Daoy (cell line): Measurements from ENCODE around the gene TOM1L2. TPM values are rescaled to one million over a fixed set of nuclear protein-coding genes. Genes with fewer than 3 reads are reported as not detected.

Source experiments
- DNase-seq: peaks from one replicate; pipeline ENCODE4 v3.0.0-alpha.2; 2015; ENCODE audit warnings: low read depth
- total RNA-seq: library from RNA; depleted of rRNA; stranded (reverse); fragments of >200 nt; shearing (Covaris generic); gene quantifications from 2 replicates; pipeline ENCODE4 v1.2.3, GENCODE V29; 2014

TOM1L2 gene
- total RNA-seq, 1 experiment from 2014 or later: 14.9 TPM

DNA sequence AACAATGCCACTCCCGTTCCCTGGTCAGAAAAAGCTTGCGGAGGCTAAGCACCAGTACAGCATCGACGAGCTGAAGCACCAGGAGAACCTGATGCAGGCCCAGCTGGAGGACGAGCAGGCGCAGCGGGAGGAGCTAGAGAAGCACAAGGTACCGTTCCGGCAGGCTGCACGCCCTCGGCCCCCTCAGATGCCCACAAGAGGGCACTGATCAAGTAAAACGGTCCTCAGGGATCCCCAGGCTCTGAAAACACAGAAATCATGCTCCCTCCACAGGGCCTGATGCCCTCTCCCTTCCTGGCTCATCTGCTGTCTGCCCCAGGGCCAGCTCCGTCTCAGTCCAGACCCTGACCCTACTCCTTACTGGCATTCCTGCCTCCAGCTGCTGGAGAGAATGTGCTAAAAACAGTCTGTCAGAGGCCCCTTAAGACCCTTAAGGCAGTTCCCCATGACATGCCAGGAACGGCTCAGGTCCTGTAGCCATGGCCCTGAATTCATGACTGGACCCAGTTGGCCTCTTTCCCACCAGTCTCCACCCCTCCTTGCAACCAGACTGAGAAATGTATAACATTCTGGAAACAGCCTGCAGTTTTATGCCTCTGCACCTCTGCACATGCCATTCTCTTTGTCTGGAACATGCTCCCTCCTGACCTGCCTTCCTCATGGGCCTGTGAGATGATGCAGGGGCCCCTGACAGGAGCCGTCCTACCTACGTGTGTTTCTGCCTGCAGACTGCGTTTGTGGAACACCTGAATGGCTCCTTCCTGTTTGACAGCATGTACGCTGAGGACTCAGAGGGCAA, 22.3 kb upstream of the TOM1L2 start:
- DNase-seq: peak; percentile 40

DNA sequence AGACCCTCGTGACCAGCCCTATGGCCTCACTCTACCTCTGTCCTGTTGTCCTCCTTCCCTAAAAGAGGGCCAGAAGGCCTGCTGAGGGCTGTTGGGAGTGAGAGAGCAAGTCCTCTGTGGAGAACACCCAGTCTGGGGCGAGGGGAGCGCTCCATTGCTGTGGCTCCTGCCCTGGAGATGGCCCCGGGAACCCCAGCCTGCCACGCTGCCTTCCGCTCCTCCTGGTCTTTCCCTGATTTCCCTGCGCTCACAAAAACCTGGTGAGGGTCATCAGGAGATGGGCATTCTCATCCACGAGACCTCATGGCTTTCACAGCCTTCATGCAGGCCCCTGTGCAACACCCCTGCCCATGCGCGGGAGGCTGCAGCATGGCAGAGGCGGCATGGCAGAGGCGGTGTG, 21.7 kb upstream of the TOM1L2 start:
- DNase-seq: no peak

DNA sequence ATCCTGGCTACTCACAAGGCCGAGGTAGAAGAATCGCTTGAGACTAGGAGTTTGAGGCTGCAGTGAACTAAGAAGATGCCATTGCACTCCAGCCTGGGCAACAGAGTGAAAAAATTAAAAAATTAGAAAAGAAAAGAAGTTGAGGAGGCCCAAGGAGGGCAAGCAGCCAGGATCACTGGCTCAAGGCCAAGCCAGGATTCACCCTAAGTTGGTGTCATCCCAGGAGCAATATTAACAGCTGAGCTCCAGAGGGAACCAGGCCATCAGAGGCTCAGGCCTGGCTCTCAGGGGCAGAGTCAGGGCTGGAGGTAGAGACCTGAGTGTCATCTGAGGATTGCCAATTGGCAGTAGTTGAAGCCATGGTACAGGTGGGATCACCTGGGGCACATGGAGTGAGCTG, 21.2 kb upstream of the TOM1L2 start:
- DNase-seq: no peak

DNA sequence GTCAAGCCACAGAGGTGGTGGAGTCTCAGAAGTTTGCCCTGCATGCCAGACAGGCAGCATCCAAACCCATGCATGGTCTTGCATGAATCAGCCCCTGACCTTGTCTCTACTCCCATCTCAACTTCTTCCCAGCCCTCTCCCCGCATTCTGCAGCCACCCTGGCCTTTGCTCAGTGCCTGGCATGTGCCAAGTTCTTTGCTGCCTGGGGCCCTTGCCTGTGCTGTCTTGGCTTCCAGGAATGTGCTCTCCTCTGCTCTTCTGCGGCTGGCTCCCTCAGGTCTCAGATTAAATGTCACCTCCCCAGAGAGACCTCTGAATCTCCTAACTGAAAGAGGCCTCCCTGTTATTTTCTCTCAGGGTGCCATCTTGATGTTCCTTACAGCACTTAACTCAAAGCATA, 18.1 kb upstream of the TOM1L2 start:
- DNase-seq: peak; percentile 65

DNA sequence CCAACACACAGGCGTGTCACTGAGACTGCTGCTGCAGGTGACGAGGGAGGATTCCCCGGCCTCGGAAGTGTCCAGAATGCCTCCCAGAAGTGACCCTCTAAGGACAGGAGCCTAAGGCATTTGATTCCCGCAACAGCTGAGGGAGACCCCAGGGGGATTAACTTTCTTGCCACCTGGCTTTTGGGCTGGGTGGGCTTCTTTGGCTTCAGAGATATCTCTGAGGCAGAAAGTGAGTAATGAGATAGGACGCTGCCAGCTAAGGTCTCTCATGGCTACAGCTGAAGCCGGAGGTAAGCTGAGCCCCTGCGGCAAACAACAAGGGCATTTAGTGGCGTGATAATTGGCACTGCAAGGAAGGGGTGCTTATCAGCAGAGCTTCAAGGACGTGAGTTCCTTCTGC, 17.4 kb upstream of the TOM1L2 start:
- DNase-seq: no peak

DNA sequence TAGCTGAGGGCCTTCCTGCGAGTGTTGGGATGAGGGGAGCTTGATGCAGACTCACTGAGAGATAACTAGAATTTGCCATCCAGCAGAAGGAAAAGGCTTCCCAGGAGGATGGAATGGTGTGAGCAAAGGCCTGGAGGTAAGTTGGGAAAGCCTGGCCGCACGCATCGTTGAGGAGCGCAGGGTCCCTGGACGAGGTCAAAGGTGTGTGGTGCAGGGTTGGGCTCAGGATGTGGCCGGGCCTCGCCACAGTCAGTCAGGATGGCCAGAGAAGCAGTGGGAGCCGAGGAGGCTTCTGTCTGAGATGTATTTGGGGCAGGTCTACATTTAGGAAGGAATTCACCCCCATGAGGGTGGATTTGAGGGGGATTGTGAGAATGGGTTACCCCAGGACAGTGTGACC, 16.9 kb upstream of the TOM1L2 start:
- no peak for DNase-seq

DNA sequence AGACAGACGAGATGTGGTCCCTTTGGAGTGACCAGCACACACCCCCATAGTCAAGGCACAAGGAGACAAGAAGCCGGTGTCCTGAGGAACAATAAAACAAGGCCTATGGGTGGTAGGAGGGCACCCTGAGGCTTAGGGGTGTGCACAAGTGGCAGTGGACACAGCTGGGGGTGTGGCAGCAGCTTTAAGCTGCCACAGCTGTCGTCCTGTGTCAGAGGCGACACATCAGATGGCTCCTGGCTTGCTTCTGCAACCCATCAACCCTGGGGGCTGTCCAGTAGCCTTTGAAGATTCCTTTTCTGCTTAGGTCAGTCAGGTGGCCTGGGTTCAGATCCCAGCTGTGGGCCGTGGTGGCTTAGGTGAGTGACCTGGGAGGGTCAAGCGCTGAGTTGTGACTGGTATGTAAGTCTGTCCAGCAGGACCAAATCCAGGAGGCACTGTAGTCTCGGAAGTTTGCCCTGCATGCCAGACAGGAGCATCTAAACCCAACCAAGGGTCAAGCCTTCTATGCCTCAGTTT, 16.3 kb upstream of the TOM1L2 start:
- DNase-seq: no peak

DNA sequence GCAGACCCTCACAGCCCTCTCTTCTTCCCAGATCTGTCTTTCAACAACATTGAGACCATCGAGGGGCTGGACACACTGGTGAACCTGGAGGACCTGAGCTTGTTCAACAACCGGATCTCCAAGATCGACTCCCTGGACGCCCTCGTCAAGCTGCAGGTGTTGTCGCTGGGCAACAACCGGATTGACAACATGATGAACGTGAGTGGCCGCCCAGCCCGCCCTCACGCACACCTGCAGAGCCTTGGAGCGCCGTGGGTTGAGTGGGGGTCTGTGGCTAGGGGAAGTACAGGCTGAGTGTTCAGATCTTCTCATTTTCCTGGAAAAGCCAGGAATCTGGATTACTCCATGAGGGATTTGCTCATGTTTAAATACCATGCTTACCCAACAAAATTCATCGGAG, 15.7 kb upstream of the TOM1L2 start:
- DNase-seq: no peak

DNA sequence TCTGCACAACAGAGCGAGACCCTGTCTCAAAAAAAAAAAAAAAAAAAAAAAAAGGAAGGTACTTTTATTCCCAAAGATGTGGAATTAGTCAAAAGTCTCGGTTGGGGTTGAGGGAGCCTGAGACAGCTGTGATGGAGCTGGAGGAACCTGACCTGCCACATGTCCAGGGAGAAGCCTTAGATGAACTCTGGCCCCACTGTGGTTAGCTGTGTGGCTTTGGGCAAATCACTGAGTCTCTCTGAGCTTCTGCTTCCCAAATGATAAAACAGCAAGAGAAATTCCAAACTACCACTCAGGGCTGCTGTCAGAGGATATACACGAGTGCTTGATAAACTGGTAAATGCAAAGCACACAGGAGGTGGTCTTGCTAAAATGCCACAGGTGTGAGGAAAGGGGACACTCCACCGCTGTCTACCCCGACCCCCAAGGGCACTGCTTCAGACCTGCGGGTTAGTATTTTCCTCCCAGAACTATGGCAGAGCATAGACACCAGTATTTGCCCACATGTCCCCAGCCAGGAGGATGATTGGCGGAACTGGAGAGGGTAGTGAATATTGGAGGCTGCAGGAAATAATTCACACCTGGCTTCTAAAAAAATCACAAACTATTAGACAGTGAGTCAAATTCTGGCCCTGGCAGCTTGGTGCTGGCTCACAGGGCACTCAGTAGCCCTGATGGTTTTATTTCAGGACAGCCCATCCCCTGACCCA, 15.1 kb upstream of the TOM1L2 start:
- DNase-seq: no peak

DNA sequence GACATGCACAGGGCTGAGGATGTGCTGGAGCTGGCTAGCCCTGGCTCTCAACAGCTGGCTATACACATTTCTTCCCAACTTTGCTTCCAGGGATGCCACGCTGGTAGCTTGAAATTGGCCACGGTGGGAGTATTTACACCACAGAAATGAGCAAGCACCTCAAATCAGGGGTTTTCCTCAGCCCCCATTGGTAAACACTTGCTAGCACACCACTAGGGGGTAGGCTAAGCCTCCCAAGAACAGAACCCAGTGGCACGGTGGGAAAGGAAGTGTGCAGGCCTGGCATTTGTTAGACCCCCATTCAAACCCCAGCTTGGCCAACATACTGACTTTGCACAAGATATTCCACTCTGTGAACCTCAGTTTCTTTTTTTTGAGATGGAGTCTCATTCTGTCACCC, 13.4 kb upstream of the TOM1L2 start:
- DNase-seq: no peak

DNA sequence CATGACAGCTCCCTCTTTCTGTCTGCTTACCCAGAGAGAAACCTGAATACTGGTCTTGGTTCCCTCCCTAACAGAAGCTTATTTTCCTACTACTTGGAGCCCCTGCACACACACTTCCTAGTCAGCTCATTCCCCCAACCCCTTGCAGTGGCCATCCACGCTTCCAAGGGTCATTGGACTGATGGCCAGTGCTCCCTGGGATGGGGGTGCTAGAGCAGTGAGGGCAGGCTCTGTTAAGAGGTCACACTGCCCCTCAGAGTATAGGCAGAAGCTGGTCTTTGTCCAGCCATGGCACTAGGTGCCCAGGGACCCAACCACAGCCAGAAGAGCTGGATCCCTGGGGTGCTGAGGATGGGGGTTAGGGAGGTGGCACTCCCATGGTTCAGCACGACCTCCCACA, 13.0 kb upstream of the TOM1L2 start:
- DNase-seq: no peak

DNA sequence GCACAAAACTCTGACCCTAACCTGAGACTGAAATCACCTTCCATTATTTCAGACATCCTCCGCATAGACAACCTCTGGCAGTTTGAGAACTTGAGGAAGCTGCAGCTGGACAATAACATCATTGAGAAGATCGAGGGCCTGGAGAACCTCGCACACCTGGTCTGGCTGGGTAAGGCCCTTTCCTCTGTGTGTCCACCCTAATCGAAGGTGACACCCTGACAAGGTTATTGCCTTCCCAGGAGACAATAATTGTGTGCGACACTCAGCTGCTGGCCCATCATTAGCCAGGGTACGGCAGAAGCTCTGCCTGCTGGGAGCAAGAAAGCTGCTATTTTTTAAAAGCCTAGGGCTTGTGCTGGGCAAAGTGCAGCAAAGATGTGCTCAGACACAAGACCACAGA, 11.6 kb upstream of the TOM1L2 start:
- DNase-seq: no peak

DNA sequence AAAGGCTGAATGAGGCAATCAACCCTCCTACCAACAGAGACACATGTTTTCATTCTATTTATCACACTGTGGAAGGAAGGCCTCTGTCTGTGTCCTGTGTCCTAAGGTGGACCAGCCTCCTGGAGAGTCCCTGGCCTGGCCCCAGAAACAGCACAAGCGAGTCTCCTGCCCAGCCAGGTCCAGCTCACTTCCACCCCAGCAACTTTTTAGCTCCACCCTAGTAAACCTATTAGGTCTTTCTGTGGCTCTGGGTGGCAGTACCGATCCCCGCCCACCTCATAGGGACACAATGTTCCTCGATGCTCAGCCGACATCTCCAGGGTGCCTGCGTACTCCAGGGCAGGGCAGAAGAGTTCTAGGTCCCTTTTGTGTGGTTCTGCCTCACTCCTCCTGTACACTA, 11.2 kb upstream of the TOM1L2 start:
- no peak for DNase-seq

DNA sequence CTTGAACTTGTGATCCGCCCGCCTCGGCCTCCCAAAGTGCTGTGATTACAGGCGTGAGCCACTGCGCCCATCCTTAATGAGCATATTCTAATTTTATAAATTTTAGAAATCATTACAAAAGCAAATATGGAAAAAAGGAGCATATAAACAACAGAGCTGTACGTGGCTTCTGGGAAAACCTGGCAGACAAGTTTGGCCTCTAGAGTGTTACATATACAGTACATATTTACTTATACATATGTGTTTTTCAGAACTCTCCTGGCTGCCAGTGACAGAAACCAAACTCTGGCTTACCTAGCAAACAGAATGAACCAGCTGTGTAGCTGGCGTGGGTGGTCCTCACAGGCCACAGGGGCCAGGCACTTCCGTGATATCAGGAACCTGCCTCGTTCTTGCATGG, 10.6 kb upstream of the TOM1L2 start:
- no peak for DNase-seq

DNA sequence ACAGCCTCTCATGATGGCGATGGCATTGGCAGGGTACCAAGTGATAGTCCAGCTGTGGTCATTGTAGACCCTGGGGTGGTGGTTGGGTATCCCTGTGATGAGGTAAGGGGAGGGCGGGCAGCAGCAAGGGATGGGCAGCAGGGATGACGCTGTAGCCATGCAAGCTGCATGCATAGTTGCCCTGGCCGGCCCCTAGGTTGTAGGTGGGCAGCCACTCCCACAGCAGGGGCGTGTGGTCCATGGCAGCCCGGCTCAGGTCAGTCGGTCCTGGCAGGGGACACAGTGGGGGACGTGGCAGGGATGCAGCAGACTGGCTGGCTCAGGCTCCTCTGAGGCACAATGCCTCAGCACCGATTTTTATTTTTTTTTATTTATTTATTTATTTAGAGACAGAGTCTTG, 9.1 kb upstream of the TOM1L2 start:
- DNase-seq: no peak

DNA sequence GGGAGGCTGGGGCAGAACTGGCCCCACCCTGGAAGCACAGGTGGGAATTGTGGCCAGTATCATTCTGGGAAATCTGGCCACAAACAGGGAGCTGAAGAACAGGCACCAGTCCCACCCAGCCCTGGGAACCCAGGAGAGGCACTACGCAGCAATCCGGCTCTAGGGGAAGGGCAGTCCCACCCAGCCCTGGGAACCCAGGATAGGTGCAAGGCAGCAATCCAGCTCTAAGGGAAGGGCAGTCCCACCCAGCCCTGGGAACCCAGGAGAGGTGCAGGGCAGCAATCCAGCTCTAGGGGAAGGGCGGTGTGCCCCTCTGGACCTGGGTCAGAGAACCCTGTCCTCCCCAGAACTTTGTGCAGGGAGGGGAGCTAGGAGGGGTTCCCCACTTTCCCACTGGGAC, 7.6 kb upstream of the TOM1L2 start:
- no peak for DNase-seq

DNA sequence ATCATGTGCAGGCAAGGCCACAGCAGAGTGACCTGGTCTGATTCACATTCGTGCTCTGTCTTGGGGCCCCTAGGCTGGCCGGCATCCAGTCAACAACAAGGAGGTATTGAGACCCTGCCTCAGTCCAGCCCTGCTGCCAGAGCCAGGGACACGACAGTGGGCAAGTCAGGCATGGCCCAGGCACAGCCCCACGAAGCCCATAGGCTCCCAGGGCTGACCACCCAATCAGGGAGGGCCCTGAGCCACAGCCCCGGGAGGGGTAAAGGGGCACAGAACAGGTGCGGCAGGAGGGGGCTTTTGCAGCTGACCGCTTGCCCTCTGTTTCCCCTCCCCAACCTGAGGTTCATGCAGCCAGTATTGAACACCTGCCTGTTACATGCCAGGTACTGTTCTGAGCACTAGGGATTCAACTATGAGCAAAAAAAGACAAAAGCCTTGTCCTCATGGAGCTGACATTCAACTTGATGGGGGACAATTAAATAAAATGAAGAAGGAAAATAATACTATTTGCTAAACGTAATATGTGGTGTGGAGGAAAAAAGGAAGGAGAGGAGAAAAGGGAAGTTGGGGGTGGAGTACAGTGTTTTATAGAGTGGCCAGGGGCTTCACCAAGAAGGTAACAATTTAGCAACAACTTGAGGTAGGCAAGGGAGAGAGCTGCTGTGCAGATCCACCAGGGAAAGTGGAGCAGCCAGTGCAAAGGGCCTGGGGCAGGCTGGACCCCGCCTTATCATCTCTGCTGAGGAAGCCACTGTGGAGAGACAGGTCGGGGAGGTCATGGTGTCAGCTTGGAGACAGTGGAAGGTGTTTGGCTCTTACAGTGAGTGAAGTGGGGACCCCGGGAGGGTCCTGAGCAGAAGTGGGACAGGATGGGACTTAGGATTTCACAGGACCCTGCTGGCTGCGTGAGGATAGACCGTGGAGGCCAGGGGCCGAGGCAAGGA, 6.6 kb upstream of the TOM1L2 start:
- DNase-seq: no peak

DNA sequence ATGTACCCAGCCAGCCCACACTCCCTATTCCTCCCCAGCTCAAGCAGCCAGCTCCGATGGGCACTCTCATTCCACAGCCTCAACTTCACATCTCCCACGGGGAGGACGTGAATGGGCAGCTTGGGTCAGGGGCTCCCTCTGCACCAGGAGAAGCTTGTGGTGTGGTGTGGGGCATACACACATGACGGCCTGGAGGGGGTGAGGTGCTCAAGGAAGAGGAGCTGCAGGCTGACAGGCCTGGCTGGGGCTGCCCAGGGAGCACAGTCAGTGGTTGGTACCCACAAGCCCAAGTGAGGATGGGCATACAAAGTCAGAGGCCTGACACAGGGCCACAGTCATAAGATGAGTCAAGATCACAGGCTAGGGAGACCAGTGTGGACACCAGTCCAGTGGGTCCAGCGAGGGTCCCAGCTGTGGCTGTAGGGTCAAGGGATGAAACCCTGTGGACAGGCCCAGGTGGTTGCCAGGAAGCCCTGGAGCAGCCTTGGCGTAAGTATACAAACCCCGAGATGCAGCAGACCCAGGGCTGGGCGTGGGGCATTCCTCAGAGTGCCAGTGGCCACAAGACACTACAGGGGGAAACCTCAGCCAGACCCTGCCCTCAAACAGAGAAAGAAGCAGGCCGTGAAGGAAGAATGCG, 4.9 kb upstream of the TOM1L2 start:
- DNase-seq: no peak

DNA sequence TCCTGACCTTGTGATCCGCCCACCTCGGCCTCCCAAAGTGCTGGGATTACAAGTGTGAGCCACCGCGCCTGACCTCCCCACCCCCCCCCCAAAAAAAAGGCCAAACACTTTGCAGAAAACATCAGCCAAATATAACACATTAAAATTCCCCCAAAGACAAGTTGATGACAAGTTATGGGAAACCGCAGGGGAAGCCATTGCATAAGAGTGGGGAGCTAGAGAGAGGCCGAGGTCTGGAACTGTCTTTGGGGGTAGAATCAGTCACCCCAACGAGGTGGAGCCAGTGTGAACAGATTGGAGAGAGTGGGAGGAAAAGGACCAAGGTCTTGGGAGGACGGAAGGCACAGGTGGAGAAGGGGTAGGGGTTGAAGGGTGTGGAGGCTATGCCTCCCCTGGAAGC, 3.2 kb upstream of the TOM1L2 start:
- no peak for DNase-seq

DNA sequence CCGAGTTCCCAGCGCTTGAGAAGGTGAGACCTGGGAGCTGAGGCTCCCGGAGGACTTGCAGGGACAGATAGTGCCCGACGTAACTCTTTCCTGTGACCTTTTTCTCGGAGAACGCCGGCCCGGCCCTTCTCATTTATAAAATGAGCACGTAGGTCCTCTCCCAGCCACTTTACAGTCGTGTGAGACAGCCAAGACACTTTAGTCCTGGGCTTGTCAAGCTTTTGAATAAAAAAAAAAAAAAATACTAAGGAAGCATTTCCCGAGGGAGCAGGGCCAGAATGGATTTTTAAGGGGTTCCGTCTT, 703 bp upstream of the TOM1L2 start:
- DNase-seq: no peak

DNA sequence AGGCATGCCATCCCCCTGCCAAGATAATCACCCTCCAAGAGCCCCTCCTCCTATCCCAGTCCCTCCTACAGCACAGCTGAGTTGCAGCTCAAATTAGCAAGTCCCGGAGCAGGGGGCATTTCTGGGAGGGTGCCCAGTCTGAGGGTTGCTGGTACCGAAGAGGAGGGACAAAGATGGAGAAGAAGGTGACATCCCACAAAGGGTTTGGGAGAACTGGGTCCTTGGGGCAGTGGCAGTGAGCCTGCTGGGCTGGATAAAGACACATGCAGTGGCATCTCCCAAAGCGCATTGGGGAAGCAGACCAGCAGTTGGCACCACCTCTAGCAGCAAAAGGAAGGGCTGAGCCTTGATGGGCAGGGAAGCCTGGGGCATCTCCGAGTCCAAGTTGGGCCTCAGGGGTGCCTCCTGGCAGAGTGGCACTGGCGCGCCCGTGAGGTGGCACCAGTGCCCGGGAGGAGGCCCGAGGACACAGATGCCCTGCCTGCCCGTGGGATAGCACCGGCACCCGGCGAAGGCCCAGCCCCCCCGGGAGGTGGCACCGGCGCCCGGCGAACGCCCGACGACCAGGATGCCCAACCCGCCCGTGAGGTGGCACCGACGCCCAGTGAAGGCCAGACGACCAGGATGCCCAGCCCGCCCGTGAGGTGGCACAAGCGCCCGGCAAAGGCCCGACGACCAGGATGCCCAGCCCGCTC, 622 bp downstream of the TOM1L2 start:
- DNase-seq: peak; percentile 33
